HEK293 (cell line): ENCODE measurements around the gene GSG1.

Experiments
- BCL11B ChIP-seq: fragments of 450-650 bp; formaldehyde crosslinking; IDR thresholded peaks from 2 replicates; pipeline ENCODE4 v1.5.1; 2016; ENCODE audit warnings: low read depth, missing biosample characterization, missing genetic modification characterization
- CTCF ChIP-seq: fragments of 450-650 bp; formaldehyde crosslinking; IDR thresholded peaks from 2 replicates; pipeline ENCODE4 v1.5.1; 2016; ENCODE audit warnings: missing biosample characterization, missing genetic modification characterization
- SETDB1 ChIP-seq: IDR thresholded peaks from one replicate; pipeline ENCODE4 v1.6.1; 2017; ENCODE audit warnings: mild to moderate bottlenecking, low read length, moderate library complexity, mixed read lengths; ENCODE audit not compliant: insufficient read length
- TRIM28 ChIP-seq: IDR thresholded peaks from 2 replicates; pipeline ENCODE4 v1.6.1; 2011; ENCODE audit warnings: low read length, control low read depth, borderline replicate concordance
- TSHZ1 ChIP-seq: fragments of 450-650 bp; formaldehyde crosslinking; IDR thresholded peaks from 2 replicates; pipeline ENCODE4 v1.5.1; 2016; ENCODE audit warnings: missing biosample characterization, missing genetic modification characterization, borderline replicate concordance
- ZBTB49 ChIP-seq: fragments of 450-650 bp; formaldehyde crosslinking; IDR thresholded peaks from 2 replicates; pipeline ENCODE4 v1.5.1; 2016; ENCODE audit warnings: missing biosample characterization, missing genetic modification characterization, low read depth
- ZNF133 ChIP-seq: fragments of 450-650 bp; formaldehyde crosslinking; IDR thresholded peaks from 2 replicates; pipeline ENCODE4 v1.5.1; 2016; ENCODE audit warnings: missing biosample characterization, missing genetic modification characterization
- ZNF157 ChIP-seq: fragments of 450-650 bp; formaldehyde crosslinking; IDR thresholded peaks from 2 replicates; pipeline ENCODE4 v1.5.1; 2016; ENCODE audit warnings: missing biosample characterization, missing genetic modification characterization
- ZNF175 ChIP-seq: fragments of 450-650 bp; formaldehyde crosslinking; IDR thresholded peaks from 2 replicates; pipeline ENCODE4 v1.5.1; 2016; ENCODE audit warnings: missing biosample characterization, missing genetic modification characterization
- ZNF2 ChIP-seq: fragments of 450-650 bp; formaldehyde crosslinking; IDR thresholded peaks from 2 replicates; pipeline ENCODE4 v1.5.1; 2016; ENCODE audit warnings: missing biosample characterization, missing genetic modification characterization
- ZNF600 ChIP-seq: fragments of 450-650 bp; formaldehyde crosslinking; IDR thresholded peaks from 2 replicates; pipeline ENCODE4 v1.5.1; 2016; ENCODE audit warnings: missing biosample characterization, missing genetic modification characterization
- ZSCAN4 ChIP-seq: fragments of 450-650 bp; formaldehyde crosslinking; IDR thresholded peaks from 2 replicates; pipeline ENCODE4 v1.5.1; 2017; ENCODE audit warnings: missing biosample characterization, missing genetic modification characterization

- TF ChIP-seq TRIM28 (no peak), CTCF (tag by site-specific recombination) (no peak), ZNF133 (tag by site-specific recombination) (no peak), ZNF2 (tag by site-specific recombination) (no peak), ZBTB49 (tag by site-specific recombination) (no peak), SETDB1 (no peak), BCL11B (no peak), ZNF175 (tag by site-specific recombination) (no peak), ZNF600 (no peak), ZNF157 (tag by site-specific recombination) (no peak), ZSCAN4 (tag by site-specific recombination) (no peak), TSHZ1 (tag by site-specific recombination) (no peak)
Measured at GRCh38 chr12:13041224-13041623, 62.2 kb downstream of the GSG1 start.
